Measurements from ENCODE around the gene SNRNP35. TPM values are rescaled to one million over a fixed set of nuclear protein-coding genes. Genes with fewer than 3 reads are reported as not detected.
"Not testable (repeated sequence)": the region's sequence is repeated elsewhere in the genome, so short reads cannot be mapped to it uniquely, and the experiment has no call there.

The SNRNP35 gene
- total RNA-seq, 4 donors from 2014 or later, result 22.6 to 40.4 (median 23.5) TPM

- no peak overlapping the region for H3K27ac ChIP-seq
- peaks cover 0 to 3% of the 10 kb centered on the region in 2 donors for H3K4me1 ChIP-seq
- TF ChIP-seq POLR2A (IDR thresholded peaks at IDR 0.05), result no peak
- TF ChIP-seq, protein P1, sequence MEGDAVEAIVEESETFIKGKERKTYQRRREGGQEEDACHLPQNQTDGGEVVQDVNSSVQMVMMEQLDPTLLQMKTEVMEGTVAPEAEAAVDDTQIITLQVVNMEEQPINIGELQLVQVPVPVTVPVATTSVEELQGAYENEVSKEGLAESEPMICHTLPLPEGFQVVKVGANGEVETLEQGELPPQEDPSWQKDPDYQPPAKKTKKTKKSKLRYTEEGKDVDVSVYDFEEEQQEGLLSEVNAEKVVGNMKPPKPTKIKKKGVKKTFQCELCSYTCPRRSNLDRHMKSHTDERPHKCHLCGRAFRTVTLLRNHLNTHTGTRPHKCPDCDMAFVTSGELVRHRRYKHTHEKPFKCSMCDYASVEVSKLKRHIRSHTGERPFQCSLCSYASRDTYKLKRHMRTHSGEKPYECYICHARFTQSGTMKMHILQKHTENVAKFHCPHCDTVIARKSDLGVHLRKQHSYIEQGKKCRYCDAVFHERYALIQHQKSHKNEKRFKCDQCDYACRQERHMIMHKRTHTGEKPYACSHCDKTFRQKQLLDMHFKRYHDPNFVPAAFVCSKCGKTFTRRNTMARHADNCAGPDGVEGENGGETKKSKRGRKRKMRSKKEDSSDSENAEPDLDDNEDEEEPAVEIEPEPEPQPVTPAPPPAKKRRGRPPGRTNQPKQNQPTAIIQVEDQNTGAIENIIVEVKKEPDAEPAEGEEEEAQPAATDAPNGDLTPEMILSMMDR (IDR thresholded peaks at IDR 0.05 in 4 of 5, conservative IDR thresholded peaks at IDR 0.05 in 1 of 5), result no peak
- intact Hi-C loops (cut with DNase I; ENCODE audit: low total_unique reads) (no loop called here), in situ Hi-C loops (cut with MboI; ENCODE audit: low sequenced_read_pairs in 4 of 4) (no loop called here)
- no peaks in the 10 kb centered on the region for H3K9me3 ChIP-seq
- H3K27me3 ChIP-seq, result no peaks in the 10 kb centered on the region
- no peak for ATAC-seq
- H3K4me3 ChIP-seq, result no peak overlapping the region
- DNase-seq, result no peak
- H3K36me3 ChIP-seq, result no peaks in the 10 kb centered on the region
These were observed 8.1 kb upstream of the SNRNP35 start for GRCh38 chr12:123449856-123450255.

DNA sequence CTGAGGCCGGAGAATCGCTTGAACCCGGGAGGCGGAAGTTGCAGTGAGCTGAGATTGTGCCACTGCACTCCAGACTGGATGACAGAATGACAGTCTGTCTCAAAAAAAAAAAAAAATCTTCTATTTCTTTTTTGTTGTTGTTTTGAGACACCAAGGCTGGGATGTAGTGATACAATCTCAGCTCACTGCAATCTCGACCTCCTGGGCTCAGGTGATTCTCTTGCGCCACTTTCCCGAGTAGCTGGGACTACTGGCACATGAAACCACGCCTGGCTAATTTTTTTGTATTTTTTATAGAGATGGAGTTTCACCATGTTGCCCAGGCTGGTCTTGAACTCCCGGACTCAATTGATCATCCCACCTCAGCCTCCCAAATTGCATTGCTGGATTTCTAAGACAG is 7.3 kb upstream of the SNRNP35 start:
- in situ Hi-C loops (cut with MboI; ENCODE audit: low sequenced_read_pairs in 4 of 4), result no loop called here
- H3K27ac ChIP-seq, result no peak overlapping the region
- ATAC-seq (no peak), DNase-seq (no peak)
- no peaks in the 10 kb centered on the region for H3K27me3 ChIP-seq
- H3K36me3 ChIP-seq, result no peaks in the 10 kb centered on the region
- H3K4me3 ChIP-seq, result no peak overlapping the region
- TF ChIP-seq POLR2A (IDR thresholded peaks at IDR 0.05), result no peak
- TF ChIP-seq, protein P1 (IDR thresholded peaks at IDR 0.05 in 4 of 5, conservative IDR thresholded peaks at IDR 0.05 in 1 of 5), result no peak
- intact Hi-C loops (cut with DNase I; ENCODE audit: low total_unique reads), result no loop called here
- H3K9me3 ChIP-seq, result no peaks in the 10 kb centered on the region
- H3K4me1 ChIP-seq, result no peaks in the 10 kb centered on the region

DNA sequence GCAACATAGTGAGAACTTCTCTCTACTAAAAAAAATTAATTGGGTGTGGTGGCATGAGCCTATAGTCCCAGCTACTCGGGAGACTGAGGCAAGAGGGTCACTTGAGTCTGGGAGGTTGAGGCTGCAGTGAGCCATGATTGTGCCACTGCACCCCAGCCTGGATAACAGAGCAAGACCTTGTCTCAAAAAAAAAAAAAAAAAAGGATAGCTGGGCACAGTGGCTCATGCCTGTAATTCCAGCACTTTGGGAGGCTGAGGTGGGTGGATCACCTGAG is 5.7 kb upstream of the SNRNP35 start:
- H3K36me3 ChIP-seq; H3K9me3 ChIP-seq; intact Hi-C loops (cut with DNase I; ENCODE audit: low total_unique reads); ATAC-seq; H3K4me3 ChIP-seq; H3K4me1 ChIP-seq; H3K27ac ChIP-seq; H3K27me3 ChIP-seq; DNase-seq; in situ Hi-C loops (cut with MboI; ENCODE audit: low sequenced_read_pairs in 4 of 4): not testable (repeated sequence)

GRCh38 chr12:123453165-123453564 is 4.8 kb upstream of the SNRNP35 start:
- TF ChIP-seq, protein P1 (IDR thresholded peaks at IDR 0.05 in 4 of 5, conservative IDR thresholded peaks at IDR 0.05 in 1 of 5), result no peak
- TF ChIP-seq POLR2A (IDR thresholded peaks at IDR 0.05), result no peak
- Histone ChIP-seq H3K27ac (no peak overlapping the region), H3K36me3 (no peaks in the 10 kb centered on the region), H3K27me3 (no peaks in the 10 kb centered on the region), H3K4me1 (no peaks in the 10 kb centered on the region), H3K4me3 (no peak overlapping the region), H3K9me3 (no peaks in the 10 kb centered on the region)
- intact Hi-C loops (cut with DNase I; ENCODE audit: low total_unique reads), result no loop called here
- ATAC-seq (no peak), DNase-seq (no peak)
- in situ Hi-C loops (cut with MboI; ENCODE audit: low sequenced_read_pairs in 4 of 4), result no loop called here

DNA sequence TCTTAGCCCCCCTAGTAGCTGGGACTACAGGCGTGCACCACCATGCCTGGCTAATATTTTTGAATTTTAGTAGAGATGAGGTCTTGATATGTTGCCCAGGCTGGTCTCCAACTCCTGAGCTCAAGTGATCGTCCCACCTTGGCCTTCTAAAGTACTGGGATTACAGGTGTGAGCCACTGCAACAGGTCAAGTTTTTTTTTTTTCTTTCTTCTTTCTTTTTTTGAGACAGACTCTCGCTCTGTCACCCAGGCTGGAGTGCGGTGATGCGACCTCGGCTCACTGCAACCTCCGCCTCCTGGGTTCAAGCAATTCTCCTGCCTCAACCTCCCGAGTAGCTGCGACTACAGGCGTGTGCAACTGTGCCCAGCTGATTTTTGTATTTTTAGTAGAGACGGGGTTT is 5.2 kb downstream of the SNRNP35 start:
- H3K4me3 ChIP-seq; DNase-seq; H3K27me3 ChIP-seq; in situ Hi-C loops (cut with MboI; ENCODE audit: low sequenced_read_pairs in 4 of 4); intact Hi-C loops (cut with DNase I; ENCODE audit: low total_unique reads); H3K9me3 ChIP-seq; ATAC-seq: not testable (repeated sequence)
- Histone ChIP-seq H3K4me1 (peaks cover 24 to 29% of the 10 kb centered on the region in 2 donors), H3K36me3 (peaks cover 0 to 15% of the 10 kb centered on the region in 2 donors), H3K27ac (peak overlapping the region in 1 of 4 donors; percentile 48)

- peaks cover 0 to 15% of the 10 kb centered on the region in 2 donors for H3K36me3 ChIP-seq
- ATAC-seq, result peak in 1 of 2 donors; percentile 57
- no peak for TF ChIP-seq POLR2A (IDR thresholded peaks at IDR 0.05)
- TF ChIP-seq, protein P1 (IDR thresholded peaks at IDR 0.05 in 4 of 5, conservative IDR thresholded peaks at IDR 0.05 in 1 of 5), result no peak
- intact Hi-C loops (cut with DNase I; ENCODE audit: low total_unique reads) (no loop called here), in situ Hi-C loops (cut with MboI; ENCODE audit: low sequenced_read_pairs in 4 of 4) (no loop called here)
- no peak for DNase-seq
- H3K4me1 ChIP-seq, result peaks cover 12 to 21% of the 10 kb centered on the region in 2 donors
- H3K27me3 ChIP-seq, result no peaks in the 10 kb centered on the region
- no peaks in the 10 kb centered on the region for H3K9me3 ChIP-seq
- H3K4me3 ChIP-seq, result no peak overlapping the region
- peak overlapping the region; percentile 36 to 45 (median 40) for H3K27ac ChIP-seq
These were observed 7.1 kb downstream of the SNRNP35 start for GRCh38 chr12:123465084-123465483.
